ENCODE results near the gene HNRNPA2B1. TPM values are rescaled to one million over a fixed set of nuclear protein-coding genes. Genes with fewer than 3 reads are reported as not detected.

Gene HNRNPA2B1
- total RNA-seq, 2 donors from 2014 or later, result 913 to 1,007 TPM

GRCh38 chr7:26183545-26184280 is 16.8 kb downstream of the HNRNPA2B1 start:
- Mint-ChIP-seq H3K36me3 (ENCODE audit: low read depth) (peaks cover 29% of the 10 kb centered on the region), H3K9me3 (no peaks in the 10 kb centered on the region), H3K4me3 (no peak overlapping the region), H3K27me3 (ENCODE audit: insufficient read depth) (no peaks in the 10 kb centered on the region), H3K27ac (peak overlapping the region; percentile 44), H3K4me1 (peaks cover 14% of the 10 kb centered on the region)
- Histone ChIP-seq H3K4me3 (ENCODE audit: low read length) (no peak overlapping the region), H3K4me1 (ENCODE audit: control insufficient read depth, insufficient read depth, low read length) (no peaks in the 10 kb centered on the region), H3K27me3 (ENCODE audit: control insufficient read depth, insufficient read depth, low read length, poor library complexity, severe bottlenecking) (no peaks in the 10 kb centered on the region), H3K36me3 (ENCODE audit: control insufficient read depth, insufficient read depth, low read length) (peaks cover 24% of the 10 kb centered on the region), H3K9me3 (ENCODE audit: control insufficient read depth, low read length) (no peaks in the 10 kb centered on the region), H3K9ac (ENCODE audit: extremely low read depth, low read length, poor library complexity, severe bottlenecking) (no peak overlapping the region), H3K27ac (ENCODE audit: low read depth, low read length) (no peak overlapping the region)
- DNase-seq, result no peak
- no peak for TF ChIP-seq CTCF (conservative IDR thresholded peaks at IDR 0.05)
- WGBS, 2 experiments (ENCODE audit: insufficient coverage in 1 of 2, insufficient read length in 1 of 2), result 94 to 97% methylated on average over 4 of the region's 4 CpGs

GRCh38 chr7:26182706-26183105 is 17.8 kb downstream of the HNRNPA2B1 start:
- peak overlapping the region; percentile 44 for H3K27ac Mint-ChIP-seq

GRCh38 chr7:26182283-26182682 is 18.3 kb downstream of the HNRNPA2B1 start:
- peaks cover 9% of the 10 kb centered on the region for H3K9me3 Mint-ChIP-seq
- Histone ChIP-seq H3K9me3 (ENCODE audit: control insufficient read depth, low read length) (no peaks in the 10 kb centered on the region), H3K36me3 (ENCODE audit: control insufficient read depth, insufficient read depth, low read length) (peaks cover 11% of the 10 kb centered on the region), H3K4me3 (ENCODE audit: low read length) (no peak overlapping the region), H3K9ac (ENCODE audit: extremely low read depth, low read length, poor library complexity, severe bottlenecking) (no peak overlapping the region), H3K27me3 (ENCODE audit: control insufficient read depth, insufficient read depth, low read length, poor library complexity, severe bottlenecking) (no peaks in the 10 kb centered on the region), H3K4me1 (ENCODE audit: control insufficient read depth, insufficient read depth, low read length) (no peaks in the 10 kb centered on the region), H3K27ac (ENCODE audit: low read depth, low read length) (no peak overlapping the region)
- DNase-seq, result no peak
- WGBS, 2 experiments (ENCODE audit: insufficient coverage in 1 of 2, insufficient read length in 1 of 2), result 93 to 98% methylated on average over 4 to 6 of the region's 6 CpGs
- TF ChIP-seq CTCF (conservative IDR thresholded peaks at IDR 0.05), result no peak
- no peak overlapping the region for H3K4me3 Mint-ChIP-seq
- peaks cover 14% of the 10 kb centered on the region for H3K4me1 Mint-ChIP-seq
- peak overlapping the region; percentile 44 for H3K27ac Mint-ChIP-seq
- H3K36me3 Mint-ChIP-seq (ENCODE audit: low read depth), result peaks cover 40% of the 10 kb centered on the region
- no peaks in the 10 kb centered on the region for H3K27me3 Mint-ChIP-seq (ENCODE audit: insufficient read depth)

More at GRCh38 chr7:26182706-26183105, 17.8 kb downstream of the HNRNPA2B1 start:
- Mint-ChIP-seq H3K4me3 (no peak overlapping the region), H3K27me3 (ENCODE audit: insufficient read depth) (no peaks in the 10 kb centered on the region), H3K9me3 (peaks cover 5% of the 10 kb centered on the region), H3K36me3 (ENCODE audit: low read depth) (peaks cover 36% of the 10 kb centered on the region), H3K4me1 (peaks cover 14% of the 10 kb centered on the region)
- H3K27me3 ChIP-seq (ENCODE audit: control insufficient read depth, insufficient read depth, low read length, poor library complexity, severe bottlenecking), result no peaks in the 10 kb centered on the region
- no peak overlapping the region for H3K27ac ChIP-seq (ENCODE audit: low read depth, low read length)
- H3K4me3 ChIP-seq (ENCODE audit: low read length), result no peak overlapping the region
- H3K9ac ChIP-seq (ENCODE audit: extremely low read depth, low read length, poor library complexity, severe bottlenecking), result no peak overlapping the region
- no peaks in the 10 kb centered on the region for H3K9me3 ChIP-seq (ENCODE audit: control insufficient read depth, low read length)
- DNase-seq, result no peak
- no peak for TF ChIP-seq CTCF (conservative IDR thresholded peaks at IDR 0.05)
- no peaks in the 10 kb centered on the region for H3K4me1 ChIP-seq (ENCODE audit: control insufficient read depth, insufficient read depth, low read length)
- 90 to 96% methylated on average over 4 to 8 of the region's 8 CpGs for WGBS, 2 experiments (ENCODE audit: insufficient coverage in 1 of 2, insufficient read length in 1 of 2)
- H3K36me3 ChIP-seq (ENCODE audit: control insufficient read depth, insufficient read depth, low read length), result peaks cover 14% of the 10 kb centered on the region

Data from endodermal cell (in vitro differentiated cells).